Measurements from ENCODE around the gene PPM1H. TPM values are rescaled to one million over a fixed set of nuclear protein-coding genes. Genes with fewer than 3 reads are reported as not detected.

The PPM1H gene
- polyA plus RNA-seq, 1 of the 3 experiments (the other 2 are of a cell fraction) = 0.13 TPM

- POLR2A ChIA-PET = no interaction called here
Observed at GRCh38 chr12:62784576-62784975, 150.4 kb downstream of the PPM1H start.

GRCh38 chr12:62783881-62784280 lies 151.1 kb downstream of the PPM1H start:
- Histone ChIP-seq H3K9me3 (no peaks in the 10 kb centered on the region), H3K79me2 (ENCODE audit: insufficient read depth) (no peaks in the 10 kb centered on the region), H2AFZ (ENCODE audit: low read depth) (no peak overlapping the region), H3K27ac (ENCODE audit: low read depth in 2 of 2, low read length in 1 of 2) (0 out of 4 replicates have a peak overlapping the region, but pooled peaks of 1 of the 2 experiments have one; percentile 90), H3K36me3 (replicated peaks in 1 of 2; ENCODE audit: control insufficient read depth in 1 of 2, insufficient read depth in 2 of 2, low read length in 1 of 2) (no peaks in the 10 kb centered on the region), H3K9ac (no peak overlapping the region), H3K4me3 (ENCODE audit: low read depth in 2 of 2, low read length in 1 of 2) (no peak overlapping the region), H3K4me2 (no peak overlapping the region), H3K27me3 (ENCODE audit: insufficient read depth) (no peaks in the 10 kb centered on the region), H3K4me1 (ENCODE audit: control insufficient read depth in 1 of 2, insufficient read depth in 2 of 2, low read depth in 1 of 2, low read length in 1 of 2) (peaks cover 7 to 32% of the 10 kb centered on the region in 2 experiments; a peak in 3 of 4 replicates), H3F3A (replicated peaks; ENCODE audit: insufficient read depth) (peaks cover 33% of the 10 kb centered on the region), H3K9me2 (no peaks in the 10 kb centered on the region), H4K20me1 (ENCODE audit: insufficient read depth) (no peaks in the 10 kb centered on the region)
- DNase-seq = no peak
- ChIA-PET POLR2A (no interaction called here), CTCF (interaction anchor here (0.6 to 4.0 kb wide), 5 partner anchors 13 to 346 kb away, joined by 3 to 42 read pairs (median 3); no protein-coding TSS in a partner anchor)
- WGBS (ENCODE audit: low lambda C conversion rate) = 94% methylated on average over 6 of the region's 6 CpGs
- TF ChIP-seq ZBTB33 (IDR thresholded peaks at IDR 0.05; ENCODE audit: borderline replicate concordance, low read depth) (no peak), NRF1 (IDR thresholded peaks at IDR 0.05; ENCODE audit: low read depth, low read length) (no peak), EP300 (IDR thresholded peaks at IDR 0.05; ENCODE audit: borderline replicate concordance in 1 of 2, low read depth in 1 of 2, low read length in 1 of 2) (no peak), GABPA (IDR thresholded peaks at IDR 0.05; ENCODE audit: low read depth) (no peak), FOXJ3 (CRISPR knock-in tag; IDR thresholded peaks at IDR 0.05) (no peak), RAD21 (IDR thresholded peaks at IDR 0.05; ENCODE audit: low read length) (no peak), CHD2 (IDR thresholded peaks at IDR 0.05; ENCODE audit: low read length, partially characterized antibody) (no peak), TCF12 (IDR thresholded peaks at IDR 0.05) (no peak), JUND (IDR thresholded peaks at IDR 0.05) (no peak), NFIC (IDR thresholded peaks at IDR 0.05; ENCODE audit: borderline replicate concordance) (no peak), CTCF (IDR thresholded peaks at IDR 0.05) (no peak), RXRA (IDR thresholded peaks at IDR 0.05; ENCODE audit: borderline replicate concordance, low read depth) (no peak)

More at GRCh38 chr12:62784576-62784975, 150.4 kb downstream of the PPM1H start:
- no peak for DNase-seq
- Histone ChIP-seq H3K4me3 (ENCODE audit: low read depth in 2 of 2, low read length in 1 of 2) (no peak overlapping the region), H3K79me2 (ENCODE audit: insufficient read depth) (no peaks in the 10 kb centered on the region), H3K9me3 (no peaks in the 10 kb centered on the region), H3K4me2 (no peak overlapping the region), H3K4me1 (ENCODE audit: control insufficient read depth in 1 of 2, insufficient read depth in 2 of 2, low read depth in 1 of 2, low read length in 1 of 2) (peaks cover 7 to 32% of the 10 kb centered on the region in 2 experiments; a peak in 3 of 4 replicates), H3K27me3 (ENCODE audit: insufficient read depth) (no peaks in the 10 kb centered on the region), H3K9me2 (no peaks in the 10 kb centered on the region), H3K9ac (no peak overlapping the region), H2AFZ (ENCODE audit: low read depth) (peak overlapping the region; percentile 36; the same call in 1 of the 2 replicates), H3K36me3 (replicated peaks in 1 of 2; ENCODE audit: control insufficient read depth in 1 of 2, insufficient read depth in 2 of 2, low read length in 1 of 2) (no peaks in the 10 kb centered on the region), H3F3A (replicated peaks; ENCODE audit: insufficient read depth) (peaks cover 33% of the 10 kb centered on the region), H3K27ac (ENCODE audit: low read depth in 2 of 2, low read length in 1 of 2) (peak overlapping the region in 1 of 2 experiments; percentile 90; a peak in 2 of 4 replicates), H4K20me1 (ENCODE audit: insufficient read depth) (no peaks in the 10 kb centered on the region)
- WGBS (ENCODE audit: low lambda C conversion rate) = 68% methylated on average over 4 of the region's 4 CpGs
- TF ChIP-seq IRF3 (IDR thresholded peaks at IDR 0.05; ENCODE audit: low read depth, low read length) = no peak
- TF ChIP-seq PBX3 (IDR thresholded peaks at IDR 0.05) = peak; percentile 47; the same call in 1 of the 2 replicates
- 0 out of 4 replicates have a peak, but pooled peaks of 1 of the 2 experiments have one; percentile 25 for TF ChIP-seq EP300 (IDR thresholded peaks at IDR 0.05; ENCODE audit: borderline replicate concordance in 1 of 2, low read depth in 1 of 2, low read length in 1 of 2)
- no peak for TF ChIP-seq POLR2AphosphoS5 (IDR thresholded peaks at IDR 0.05; ENCODE audit: low read depth, low read length)
- no peak for TF ChIP-seq USF2 (IDR thresholded peaks at IDR 0.05; ENCODE audit: borderline replicate concordance, low read depth, low read length)
- TF ChIP-seq NRF1 (IDR thresholded peaks at IDR 0.05; ENCODE audit: low read depth, low read length) = no peak
- CTCF ChIA-PET = interaction anchor here (2.4 to 4.0 kb wide), 2 partner anchors 12 to 347 kb away, joined by 7 to 42 read pairs; no protein-coding TSS in a partner anchor
